Transverse colon (tissue), 4 donors: ENCODE results near the gene ROBO1.

Experiments used
- CTCF ChIP-seq, 5 experiments: fragments of 200-600 bp in 3 of 5; fragments of 450-650 bp in 2 of 5; sonication (generic) in 3 of 5; IDR thresholded peaks; 1 replicate in 2 of 5; 2 replicates in 3 of 5; pipeline ENCODE4 v1.5.1; 2016 to 2017; ENCODE audit warnings: antibody characterized with exemption in 5 of 5, inconsistent platforms in 3 of 5, mild to moderate bottlenecking in 2 of 5, moderate library complexity in 1 of 5
- POLR2A ChIP-seq: fragments of 450-650 bp; IDR thresholded peaks from one replicate; pipeline ENCODE4 v1.6.1; 2016; ENCODE audit warnings: antibody characterized with exemption, mild to moderate bottlenecking, moderate library complexity
- POLR2AphosphoS5 ChIP-seq, 3 donors: sonication (generic); formaldehyde crosslinking; IDR thresholded peaks; one replicate each; pipeline ENCODE4 v1.6.1; 2016; ENCODE audit warnings: antibody characterized with exemption in 3 of 3

GRCh38 chr3:79011821-79012529, 755.8 kb downstream of the ROBO1 start:
- TF ChIP-seq CTCF (IDR thresholded peaks at IDR 0.05) (no peak), POLR2A (no peak), POLR2AphosphoS5 (IDR thresholded peaks at IDR 0.05) (no peak)
